CD14-positive monocyte (primary cell): ENCODE data around the gene SMLR1. TPM values are rescaled to one million over a fixed set of nuclear protein-coding genes. Genes with fewer than 3 reads are reported as not detected.

Experiments
- DNase-seq, 3 donors: peaks; one replicate each; pipeline ENCODE4 v3.0.0-alpha.2; 2011 to 2022
- H2AFZ ChIP-seq: 2 replicates; pipeline ENCODE4 v1.6.0; 2012; ENCODE audit warnings: mild to moderate bottlenecking, low read depth, low read length, inconsistent platforms; ENCODE audit not compliant: insufficient read depth, poor library complexity, severe bottlenecking
- H3K27ac ChIP-seq, 2 donors: 1 replicate in 1 of 2; 2 replicates in 1 of 2; pipeline ENCODE4 v1.5.1; 2012 to 2013; ENCODE audit warnings: low read length in 2 of 2, control low read depth in 1 of 2, inconsistent platforms in 1 of 2, low read depth in 1 of 2, mild to moderate bottlenecking in 1 of 2
- H3K27me3 ChIP-seq, 2 donors: one replicate each; pipeline versions ENCODE4 v1.6.0 to v1.6.1; 2011 to 2013; ENCODE audit warnings: low read length in 2 of 2; ENCODE audit not compliant: control insufficient read depth in 2 of 2, insufficient read depth in 2 of 2
- H3K36me3 ChIP-seq, 2 donors: replicated peaks in 1 of 2; 1 replicate in 1 of 2; 2 replicates in 1 of 2; pipeline versions ENCODE4 v1.5.1 to v1.6.1; 2012 to 2013; ENCODE audit warnings: low read length in 2 of 2, control low read depth in 1 of 2, inconsistent platforms in 1 of 2, mild to moderate bottlenecking in 1 of 2; ENCODE audit not compliant: insufficient read depth in 2 of 2, control insufficient read depth in 1 of 2
- H3K4me1 ChIP-seq, 2 donors: 1 replicate in 1 of 2; 2 replicates in 1 of 2; pipeline versions ENCODE4 v1.5.1 to v1.6.1; 2012 to 2013; ENCODE audit warnings: low read length in 2 of 2, control low read depth in 1 of 2, inconsistent platforms in 1 of 2, mild to moderate bottlenecking in 1 of 2, moderate library complexity in 1 of 2; ENCODE audit not compliant: insufficient read depth in 2 of 2, control insufficient read depth in 1 of 2
- H3K4me2 ChIP-seq: replicated peaks from 2 replicates; pipeline ENCODE3; 2012; ENCODE audit warnings: low read length, moderate library complexity, mild to moderate bottlenecking; ENCODE audit not compliant: poor library complexity, severe bottlenecking; ENCODE audit errors: extremely low read depth
- H3K4me3 ChIP-seq, 3 experiments: fragments of 200-600 bp in 1 of 3; sonication (generic) in 1 of 3; replicated peaks in 1 of 3; 1 replicate in 2 of 3; 2 replicates in 1 of 3; pipeline ENCODE4 v1.5.1; 2011 to 2013; ENCODE audit warnings: low read length in 3 of 3, mild to moderate bottlenecking in 3 of 3, control low read depth in 2 of 3, low read depth in 2 of 3, inconsistent platforms in 1 of 3, moderate library complexity in 1 of 3
- H3K79me2 ChIP-seq: 2 replicates; pipeline ENCODE4 v1.6.0; 2012; ENCODE audit warnings: mild to moderate bottlenecking, control low read depth, inconsistent platforms, low read length, moderate library complexity; ENCODE audit not compliant: insufficient read depth
- H3K9ac ChIP-seq: 2 replicates; pipeline ENCODE4 v1.6.0; 2017; ENCODE audit warnings: low read length, mild to moderate bottlenecking; ENCODE audit not compliant: insufficient read depth, poor library complexity, severe bottlenecking
- H3K9me3 ChIP-seq, 2 donors: replicated peaks in 1 of 2; 1 replicate in 1 of 2; 2 replicates in 1 of 2; pipeline versions ENCODE4 v1.5.1 to v1.6.1; 2012 to 2013; ENCODE audit warnings: low read length in 2 of 2, control low read depth in 1 of 2; ENCODE audit not compliant: control insufficient read depth in 1 of 2, insufficient read depth in 1 of 2
- H4K20me1 ChIP-seq: 2 replicates; pipeline ENCODE4 v1.6.0; 2012; ENCODE audit warnings: mild to moderate bottlenecking, low read length, control low read depth, moderate library complexity; ENCODE audit not compliant: insufficient read depth
- H3K27ac Mint-ChIP-seq, 7 donors: one replicate each; pipeline ENCODE4 v1.8.0; 2020; ENCODE audit warnings: mild to moderate bottlenecking in 7 of 7, mixed read lengths in 7 of 7, moderate library complexity in 6 of 7, inconsistent platforms in 2 of 7
- H3K27me3 Mint-ChIP-seq, 3 donors: one replicate each; pipeline ENCODE4 v1.8.0; 2021 to 2022; ENCODE audit warnings: low read depth in 3 of 3, mild to moderate bottlenecking in 3 of 3, mixed read lengths in 3 of 3, moderate library complexity in 3 of 3, inconsistent platforms in 1 of 3
- H3K36me3 Mint-ChIP-seq, 2 donors: one replicate each; pipeline ENCODE4 v1.8.0; 2020; ENCODE audit warnings: mixed read lengths in 2 of 2, inconsistent platforms in 1 of 2, mild to moderate bottlenecking in 1 of 2
- H3K4me1 Mint-ChIP-seq: one replicate; pipeline ENCODE4 v1.8.0; 2020; ENCODE audit warnings: mild to moderate bottlenecking, mixed read lengths
- H3K4me3 Mint-ChIP-seq, 2 donors: one replicate each; pipeline ENCODE4 v1.8.0; 2020; ENCODE audit warnings: mild to moderate bottlenecking in 2 of 2, mixed read lengths in 2 of 2, moderate library complexity in 1 of 2
- H3K9me3 Mint-ChIP-seq, 7 donors: one replicate each; pipeline ENCODE4 v1.8.0; 2020 to 2022; ENCODE audit warnings: mixed read lengths in 7 of 7, mild to moderate bottlenecking in 6 of 7, moderate library complexity in 6 of 7, inconsistent platforms in 2 of 7
- CTCF ChIP-seq: fragments of 200-600 bp; IDR thresholded peaks from one replicate; pipeline ENCODE4 v1.8.0; 2022; ENCODE audit warnings: antibody characterized with exemption, mild to moderate bottlenecking
- WGBS: methylation state at CpG from one replicate; pipeline ENCODE4 v1.1.5; 2013; ENCODE audit warnings: missing lambda C conversion rate; ENCODE audit not compliant: insufficient coverage; 5-methylcytosine and 5-hydroxymethylcytosine counted together
- intact Hi-C, 2 donors: fragments of 100-400 bp; cut with micrococcal nuclease; formaldehyde crosslinking; loops; one replicate each; pipeline versions ENCODE4 v1.15.0 to v1.15.1; 2023
- polyA plus RNA-seq, 3 donors: library from polyadenylated mRNA; depleted of rRNA in 1 of 3; unstranded in 2 of 3; stranded (reverse) in 1 of 3; fragments of 300-500 nt in 2 of 3; fragments of >200 nt in 1 of 3; fragmentation: Illumina TruSeq in 2 of 3; gene quantifications; 1 replicate in 2 of 3; 2 replicates in 1 of 3; pipeline ENCODE4 v1.2.3, GENCODE V29; 2012 to 2021

Gene SMLR1
- polyA plus RNA-seq, 3 donors: not detected

GRCh38 chr6:130846501-130846900 lies 19.3 kb downstream of the SMLR1 start:
- peak overlapping the region in 1 of 7 donors; percentile 6 for H3K27ac Mint-ChIP-seq
- WGBS: 100% methylated on average over 1 of the region's 1 CpG
- H3K9me3 Mint-ChIP-seq: no peaks in the 10 kb centered on the region
- Histone ChIP-seq H2AFZ (no peak overlapping the region), H4K20me1 (no peaks in the 10 kb centered on the region), H3K27ac (no peak overlapping the region), H3K4me2 (no peak overlapping the region), H3K4me1 (no peaks in the 10 kb centered on the region), H3K27me3 (no peaks in the 10 kb centered on the region), H3K9me3 (no peaks in the 10 kb centered on the region), H3K4me3 (no peak overlapping the region), H3K79me2 (no peaks in the 10 kb centered on the region), H3K36me3 (no peaks in the 10 kb centered on the region), H3K9ac (no peak overlapping the region)
- H3K27me3 Mint-ChIP-seq: no peaks in the 10 kb centered on the region
- H3K4me1 Mint-ChIP-seq: no peaks in the 10 kb centered on the region
- intact Hi-C loops: loop anchor here in 1 of 2 donors (10.0 kb wide), 1 partner anchor 522 kb away; no protein-coding TSS in a partner anchor
- no peak for DNase-seq
- TF ChIP-seq CTCF: no peak
- H3K36me3 Mint-ChIP-seq: no peaks in the 10 kb centered on the region
- H3K4me3 Mint-ChIP-seq: no peak overlapping the region

GRCh38 chr6:130847001-130847910 lies 20.1 kb downstream of the SMLR1 start:
- H3K4me3 ChIP-seq: no peak overlapping the region
- no peak for TF ChIP-seq CTCF
- no peaks in the 10 kb centered on the region for H3K27me3 Mint-ChIP-seq
- H3K4me1 Mint-ChIP-seq: no peaks in the 10 kb centered on the region
- H3K36me3 Mint-ChIP-seq: no peaks in the 10 kb centered on the region
- H3K9me3 ChIP-seq: no peaks in the 10 kb centered on the region
- WGBS: 77% methylated on average over 3 of the region's 7 CpGs
- intact Hi-C loops: loop anchor here in 1 of 2 donors (10.0 kb wide), 1 partner anchor 522 kb away; no protein-coding TSS in a partner anchor
- no peak overlapping the region for H3K4me3 Mint-ChIP-seq
- no peaks in the 10 kb centered on the region for H4K20me1 ChIP-seq
- H2AFZ ChIP-seq: no peak overlapping the region
- H3K4me2 ChIP-seq: no peak overlapping the region
- no peak for DNase-seq
- no peaks in the 10 kb centered on the region for H3K36me3 ChIP-seq
- H3K27ac Mint-ChIP-seq: no peak overlapping the region
- H3K9me3 Mint-ChIP-seq: no peaks in the 10 kb centered on the region
- no peaks in the 10 kb centered on the region for H3K4me1 ChIP-seq
- H3K27ac ChIP-seq: no peak overlapping the region
- no peaks in the 10 kb centered on the region for H3K27me3 ChIP-seq
- H3K79me2 ChIP-seq: no peaks in the 10 kb centered on the region
- no peak overlapping the region for H3K9ac ChIP-seq
